NCI-H524 (cell line): ENCODE data around the gene GDPD5.
A peak's percentile ranks its signal among the peaks of the same experiment; 100 is the strongest.

Experiments used
- DNase-seq, 2 experiments: peaks; one replicate each; lab custom pipeline; 2025; lab: John Stamatoyannopoulos, UW

GDPD5 gene

GRCh38 chr11:75402002-75402773 lies 123.6 kb downstream of the GDPD5 start:
- DNase-seq, result no peak

GRCh38 chr11:75400146-75400865 lies 125.4 kb downstream of the GDPD5 start:
- DNase-seq, result no peak

GRCh38 chr11:75399344-75400145 lies 126.2 kb downstream of the GDPD5 start, which contains the start of gene RPS3:
TSS of gene RPS3 (plus strand) at chr11:75399518. CDS start at chr11:75399548, 30 bp downstream.
- DNase-seq, result peak; percentile 76 to 89

- no peak for DNase-seq
Measured at GRCh38 chr11:75398906-75399305, 126.8 kb downstream of the GDPD5 start.

- DNase-seq, result no peak
Measured at GRCh38 chr11:75394085-75394840, 131.5 kb downstream of the GDPD5 start.

GRCh38 chr11:75389925-75390324 lies 135.8 kb downstream of the GDPD5 start:
- DNase-seq, result no peak

- no peak for DNase-seq
Measured at GRCh38 chr11:75389276-75389605, 136.5 kb downstream of the GDPD5 start.

GRCh38 chr11:75388386-75389275 lies 137.1 kb downstream of the GDPD5 start:
- DNase-seq, result peak; percentile 78 to 83

- no peak for DNase-seq
Measured at GRCh38 chr11:75387736-75388294, 137.9 kb downstream of the GDPD5 start.

- DNase-seq, result no peak
Measured at GRCh38 chr11:75386942-75387630, 138.7 kb downstream of the GDPD5 start.
